ENCODE results near the gene TNFSF9. TPM values are rescaled to one million over a fixed set of nuclear protein-coding genes. Genes with fewer than 3 reads are reported as not detected.

TNFSF9 gene
- total RNA-seq, 1 donor: 16.6 TPM

GRCh38 chr19:6568816-6569215 is 38.0 kb downstream of the TNFSF9 start:
- H3K36me3 ChIP-seq (ENCODE audit: insufficient read depth, low read length): no peaks in the 10 kb centered on the region
- H3K4me3 ChIP-seq (ENCODE audit: insufficient read depth, low read length): no peak overlapping the region
- H3K9me3 ChIP-seq (ENCODE audit: low read depth, low read length): no peaks in the 10 kb centered on the region
- H3K27me3 ChIP-seq (ENCODE audit: insufficient read depth, low read length): peaks cover 17% of the 10 kb centered on the region
- no peak for TF ChIP-seq CTCF (IDR thresholded peaks at IDR 0.05; ENCODE audit: extremely low read depth, low read depth, low read length)
- DNase-seq (ENCODE audit: insufficient read length, low spot score, missing footprints): no peak
- no peaks in the 10 kb centered on the region for H4K20me1 ChIP-seq (ENCODE audit: insufficient read depth, low read length)
- no peak overlapping the region for H3K27ac ChIP-seq (ENCODE audit: low read depth, low read length)
- H3K4me2 ChIP-seq (ENCODE audit: insufficient read depth, low read length): no peak overlapping the region
- H2AFZ ChIP-seq (ENCODE audit: low read length): no peak overlapping the region
- H3K79me2 ChIP-seq (ENCODE audit: insufficient read depth, low read length): no peaks in the 10 kb centered on the region
- H3K4me1 ChIP-seq (ENCODE audit: insufficient read depth, low read length): no peaks in the 10 kb centered on the region

DNA sequence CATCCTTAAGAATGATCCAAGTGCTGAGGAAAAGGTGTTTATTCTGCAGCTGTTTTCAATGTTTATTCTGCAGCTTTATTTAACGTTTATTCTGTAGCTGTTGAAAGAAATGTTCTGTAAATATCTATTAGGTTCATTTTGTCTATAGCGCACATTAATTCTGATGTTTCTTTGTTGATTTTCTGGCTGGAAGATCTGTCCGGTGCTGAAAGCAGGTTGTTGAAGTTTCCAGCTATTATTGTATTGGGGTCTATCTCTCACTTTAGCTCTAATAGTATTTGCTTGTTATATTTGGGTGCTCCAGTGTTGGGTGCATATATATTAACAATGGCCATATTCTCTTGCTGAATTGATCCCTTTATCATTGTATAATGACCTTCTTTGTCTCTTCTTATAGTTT is 39.9 kb downstream of the TNFSF9 start:
- Histone ChIP-seq H3K4me2 (ENCODE audit: insufficient read depth, low read length) (no peak overlapping the region), H3K4me3 (ENCODE audit: insufficient read depth, low read length) (no peak overlapping the region), H3K4me1 (ENCODE audit: insufficient read depth, low read length) (no peaks in the 10 kb centered on the region), H3K27ac (ENCODE audit: low read depth, low read length) (no peak overlapping the region), H3K9me3 (ENCODE audit: low read depth, low read length) (no peaks in the 10 kb centered on the region), H4K20me1 (ENCODE audit: insufficient read depth, low read length) (no peaks in the 10 kb centered on the region), H2AFZ (ENCODE audit: low read length) (no peak overlapping the region), H3K27me3 (ENCODE audit: insufficient read depth, low read length) (peaks cover 24% of the 10 kb centered on the region), H3K36me3 (ENCODE audit: insufficient read depth, low read length) (no peaks in the 10 kb centered on the region), H3K79me2 (ENCODE audit: insufficient read depth, low read length) (no peaks in the 10 kb centered on the region)
- no peak for TF ChIP-seq CTCF (IDR thresholded peaks at IDR 0.05; ENCODE audit: extremely low read depth, low read depth, low read length)
- DNase-seq (ENCODE audit: insufficient read length, low spot score, missing footprints): no peak

- H3K27ac ChIP-seq (ENCODE audit: low read depth, low read length): no peak overlapping the region
- no peak overlapping the region for H2AFZ ChIP-seq (ENCODE audit: low read length)
- H3K36me3 ChIP-seq (ENCODE audit: insufficient read depth, low read length): no peaks in the 10 kb centered on the region
- no peaks in the 10 kb centered on the region for H3K4me1 ChIP-seq (ENCODE audit: insufficient read depth, low read length)
- H3K79me2 ChIP-seq (ENCODE audit: insufficient read depth, low read length): no peaks in the 10 kb centered on the region
- DNase-seq (ENCODE audit: insufficient read length, low spot score, missing footprints): no peak
- no peaks in the 10 kb centered on the region for H4K20me1 ChIP-seq (ENCODE audit: insufficient read depth, low read length)
- TF ChIP-seq CTCF (IDR thresholded peaks at IDR 0.05; ENCODE audit: extremely low read depth, low read depth, low read length): no peak
- H3K4me3 ChIP-seq (ENCODE audit: insufficient read depth, low read length): no peak overlapping the region
- H3K4me2 ChIP-seq (ENCODE audit: insufficient read depth, low read length): no peak overlapping the region
- H3K9me3 ChIP-seq (ENCODE audit: low read depth, low read length): no peaks in the 10 kb centered on the region
- H3K27me3 ChIP-seq (ENCODE audit: insufficient read depth, low read length): peaks cover 24% of the 10 kb centered on the region
Observed at GRCh38 chr19:6571167-6571566, 40.3 kb downstream of the TNFSF9 start.

DNA sequence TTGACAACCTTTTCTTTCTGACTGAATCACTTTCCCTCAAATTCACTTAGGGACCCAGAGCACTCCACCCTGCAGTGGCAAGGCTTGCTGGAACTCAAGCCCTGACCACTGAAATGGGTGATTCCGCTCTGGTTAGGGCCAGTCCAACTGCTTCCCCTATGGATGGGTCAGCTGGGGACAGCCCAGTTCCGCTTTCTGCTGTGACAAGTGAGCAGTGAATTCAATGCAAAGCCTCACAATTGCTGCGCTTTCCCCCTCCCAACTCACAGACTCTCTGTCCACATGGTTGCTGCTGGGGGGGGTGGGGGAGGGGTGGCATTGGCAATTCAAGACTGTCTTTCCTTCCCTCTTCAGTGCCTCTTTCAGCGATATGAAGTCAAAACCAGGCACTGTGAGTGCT is 41.4 kb downstream of the TNFSF9 start:
- Histone ChIP-seq H3K27me3 (ENCODE audit: insufficient read depth, low read length) (peaks cover 24% of the 10 kb centered on the region), H3K4me2 (ENCODE audit: insufficient read depth, low read length) (no peak overlapping the region), H3K36me3 (ENCODE audit: insufficient read depth, low read length) (no peaks in the 10 kb centered on the region), H3K79me2 (ENCODE audit: insufficient read depth, low read length) (no peaks in the 10 kb centered on the region), H4K20me1 (ENCODE audit: insufficient read depth, low read length) (no peaks in the 10 kb centered on the region), H3K4me3 (ENCODE audit: insufficient read depth, low read length) (no peak overlapping the region), H3K27ac (ENCODE audit: low read depth, low read length) (no peak overlapping the region), H3K4me1 (ENCODE audit: insufficient read depth, low read length) (no peaks in the 10 kb centered on the region), H2AFZ (ENCODE audit: low read length) (no peak overlapping the region), H3K9me3 (ENCODE audit: low read depth, low read length) (no peaks in the 10 kb centered on the region)
- DNase-seq (ENCODE audit: insufficient read length, low spot score, missing footprints): peak; percentile 47
- no peak for TF ChIP-seq CTCF (IDR thresholded peaks at IDR 0.05; ENCODE audit: extremely low read depth, low read depth, low read length)
